Keratinocyte (primary cell): Measurements from ENCODE around the gene ARHGAP15. TPM values are rescaled to one million over a fixed set of nuclear protein-coding genes. Genes with fewer than 3 reads are reported as not detected.

Experiments used
- DNase-seq: peaks from one replicate; pipeline ENCODE4 v3.0.0-alpha.2; 2011; ENCODE audit warnings: low read depth, missing footprints, low spot score
- FAIRE-seq: peaks from 2 replicates; lab custom pipeline; 2011; peaks lifted over from hg19 to GRCh38; lab: Jason Lieb, UNC
- H2AFZ ChIP-seq: 2 replicates; pipeline ENCODE4 v1.6.0; 2012; ENCODE audit warnings: low read length, control low read depth, inconsistent platforms; ENCODE audit not compliant: control insufficient read depth
- H3K27ac ChIP-seq: 2 replicates; pipeline ENCODE4 v1.5.1; 2011; ENCODE audit warnings: low read length; ENCODE audit not compliant: control insufficient read depth, insufficient read depth
- H3K27me3 ChIP-seq: 3 replicates; pipeline ENCODE4 v1.6.0; 2011; ENCODE audit warnings: low read length; ENCODE audit not compliant: control insufficient read depth, insufficient read depth; ENCODE audit errors: extremely low read depth
- H3K36me3 ChIP-seq, 2 experiments: 2 replicates in 1 of 2; 3 replicates in 1 of 2; pipeline ENCODE4 v1.5.1; 2011; ENCODE audit warnings: low read length in 2 of 2, mild to moderate bottlenecking in 1 of 2; ENCODE audit not compliant: control insufficient read depth in 2 of 2, insufficient read depth in 2 of 2; ENCODE audit errors: extremely low read depth in 1 of 2
- H3K4me1 ChIP-seq: 3 replicates; pipeline ENCODE4 v1.5.1; 2011; ENCODE audit warnings: low read length; ENCODE audit not compliant: control insufficient read depth, insufficient read depth; ENCODE audit errors: extremely low read depth
- H3K4me2 ChIP-seq: 3 replicates; pipeline ENCODE4 v1.6.0; 2011; ENCODE audit warnings: low read depth, low read length; ENCODE audit not compliant: control insufficient read depth, insufficient read depth; ENCODE audit errors: extremely low read depth
- H3K4me3 ChIP-seq, 3 experiments: fragments of 200-600 bp in 1 of 3; sonication (generic) in 1 of 3; 2 replicates in 2 of 3; 3 replicates in 1 of 3; pipeline ENCODE4 v1.5.1; 2011 to 2016; ENCODE audit warnings: low read length in 3 of 3, mild to moderate bottlenecking in 3 of 3, control low read depth in 2 of 3, inconsistent platforms in 1 of 3, low read depth in 1 of 3, mixed read lengths in 1 of 3, mixed run types in 1 of 3, moderate library complexity in 1 of 3; ENCODE audit not compliant: control insufficient read depth in 2 of 3, insufficient read depth in 2 of 3; ENCODE audit errors: extremely low read depth in 1 of 3
- H3K79me2 ChIP-seq: 2 replicates; pipeline ENCODE4 v1.6.0; 2012; ENCODE audit warnings: low read length; ENCODE audit not compliant: control insufficient read depth, insufficient read depth
- H3K9ac ChIP-seq: 3 replicates; pipeline ENCODE4 v1.6.0; 2011; ENCODE audit warnings: low read length; ENCODE audit not compliant: control insufficient read depth, insufficient read depth; ENCODE audit errors: extremely low read depth
- H3K9me1 ChIP-seq: 3 replicates; pipeline ENCODE4 v1.6.0; 2011; ENCODE audit warnings: low read length; ENCODE audit not compliant: control insufficient read depth, insufficient read depth; ENCODE audit errors: extremely low read depth
- H3K9me3 ChIP-seq: 2 replicates; pipeline ENCODE4 v1.5.1; 2012; ENCODE audit warnings: low read depth, low read length; ENCODE audit not compliant: control insufficient read depth
- H4K20me1 ChIP-seq: 3 replicates; pipeline ENCODE4 v1.6.0; 2011; ENCODE audit warnings: low read length; ENCODE audit not compliant: control insufficient read depth, insufficient read depth; ENCODE audit errors: extremely low read depth
- CTCF ChIP-seq, 3 experiments: IDR thresholded peaks in 1 of 3; conservative IDR thresholded peaks in 1 of 3; optimal IDR thresholded peaks in 1 of 3; 2 replicates in 2 of 3; 3 replicates in 1 of 3; pipeline versions ENCODE3 to v1.5.1; 2011; ENCODE audit warnings: low read length in 3 of 3, mild to moderate bottlenecking in 3 of 3, moderate library complexity in 2 of 3, control low read depth in 1 of 3, inconsistent platforms in 1 of 3; ENCODE audit not compliant: insufficient read depth in 2 of 3; ENCODE audit errors: extremely low read depth in 1 of 3
- EZH2 ChIP-seq: IDR thresholded peaks from one replicate; pipeline ENCODE4 v1.6.1; 2012; ENCODE audit warnings: inconsistent platforms, mild to moderate bottlenecking, low read length, moderate library complexity
- dilution Hi-C: fragments of 300-500 bp; cut with MboI; formaldehyde crosslinking; loops from one replicate; pipeline ENCODE4 v1.7.0; 2020; ENCODE audit warnings: low sequenced_read_pairs; ENCODE audit not compliant: extremely low pct_ligation_motif_present
- polyA minus RNA-seq, 3 experiments: library from RNA; depleted of rRNA, polyadenylated mRNA; stranded (reverse); fragments of >200 nt; gene quantifications; 1 replicate in 1 of 3; 2 replicates in 1 of 3; 3 replicates in 1 of 3; pipeline ENCODE4 v1.2.3, GENCODE V29; 2011
- polyA plus RNA-seq, 5 experiments: library from polyadenylated mRNA; depleted of rRNA in 3 of 5; stranded (reverse) in 3 of 5; stranded (forward) in 1 of 5; unstranded in 1 of 5; fragments of >200 nt; gene quantifications; 1 replicate in 1 of 5; 2 replicates in 3 of 5; 3 replicates in 1 of 5; pipeline versions ENCODE4 v1.2.1 to v1.2.3, GENCODE V29; 2011 to 2012; ENCODE audit warnings: missing spikeins in 2 of 5, low read depth in 1 of 5, low replicate concordance in 1 of 5

ARHGAP15 gene
- 0.21 TPM in 1 of 3 replicates, not detected in the others for polyA plus RNA-seq
- polyA plus RNA-seq (2011; ENCODE audit: low read depth): not detected
- polyA plus RNA-seq (2011; cell fraction: cytosol; rRNA removed): not detected in 2 replicates
- not detected in 2 replicates for polyA plus RNA-seq (2011; cell fraction: nucleus; rRNA removed)
- polyA plus RNA-seq (2012; ENCODE audit: low replicate concordance): not detected in 2 replicates
- not detected in 3 replicates for polyA minus RNA-seq
- not detected for polyA minus RNA-seq (2011; cell fraction: cytosol; rRNA and poly(A)+ RNA removed)
- not detected in 2 replicates for polyA minus RNA-seq (2011; cell fraction: nucleus; rRNA and poly(A)+ RNA removed)

GRCh38 chr2:143128681-143129580 lies at the start of gene ARHGAP15:
Gene ARHGAP15 (plus strand): TSS chr2:143129419.
- Histone ChIP-seq H3K4me3 (no peak within 1 kb of the TSS), H3K27me3 (no peaks in the 10 kb centered on the region), H3K4me1 (no peaks in the 10 kb centered on the region), H3K9ac (no peak within 1 kb of the TSS), H3K36me3 (no peaks in the 10 kb centered on the region), H4K20me1 (no peaks in the 10 kb centered on the region), H3K79me2 (no peaks in the 10 kb centered on the region), H3K27ac (no peak within 1 kb of the TSS), H3K9me3 (no peaks in the 10 kb centered on the region), H2AFZ (no peak within 1 kb of the TSS), H3K4me2 (no peak within 1 kb of the TSS), H3K9me1 (no peaks in the 10 kb centered on the region)
- DNase-seq (no peak), FAIRE-seq (no peak)
- dilution Hi-C loops: no loop called here
- TF ChIP-seq EZH2: no peak
- TF ChIP-seq CTCF (optimal IDR thresholded peaks at IDR 0.05 in 1 of 3, IDR thresholded peaks at IDR 0.05 in 1 of 3, conservative IDR thresholded peaks at IDR 0.05 in 1 of 3; ENCODE audit: extremely low read depth in 1 of 3, insufficient read depth in 2 of 3, low read length in 3 of 3): no peak

GRCh38 chr2:143081616-143082015 lies 47.6 kb upstream of the ARHGAP15 start:
- H3K9me3 ChIP-seq: no peaks in the 10 kb centered on the region
- peak; percentile 13 for FAIRE-seq
- H3K9me1 ChIP-seq: no peaks in the 10 kb centered on the region

More at GRCh38 chr2:143081616-143082015, 47.6 kb upstream of the ARHGAP15 start:
- Histone ChIP-seq H3K4me1 (peaks cover 6% of the 10 kb centered on the region), H3K79me2 (no peaks in the 10 kb centered on the region), H4K20me1 (no peaks in the 10 kb centered on the region), H3K27me3 (no peaks in the 10 kb centered on the region), H3K4me2 (no peak overlapping the region), H3K36me3 (no peaks in the 10 kb centered on the region), H3K4me3 (no peak overlapping the region), H2AFZ (no peak overlapping the region), H3K27ac (no peak overlapping the region), H3K9ac (no peak overlapping the region)
- DNase-seq: no peak
- TF ChIP-seq CTCF (optimal IDR thresholded peaks at IDR 0.05 in 1 of 3, IDR thresholded peaks at IDR 0.05 in 1 of 3, conservative IDR thresholded peaks at IDR 0.05 in 1 of 3; ENCODE audit: extremely low read depth in 1 of 3, insufficient read depth in 2 of 3, low read length in 3 of 3): no peak
- no peak for TF ChIP-seq EZH2
- dilution Hi-C loops: no loop called here
